ENCODE results near the gene PTPRN2. TPM values are rescaled to one million over a fixed set of nuclear protein-coding genes. Genes with fewer than 3 reads are reported as not detected.

Gene PTPRN2
- total RNA-seq, 2 experiments from 2014 or later, result 0.70 TPM; not detected in 1

GRCh38 chr7:157966490-157966889 lies 621.1 kb downstream of the PTPRN2 start:
- Histone ChIP-seq H3K4me2 (ENCODE audit: low read length) (no peak overlapping the region), H3K27ac (ENCODE audit: low read depth, low read length, poor library complexity, severe bottlenecking) (no peak overlapping the region), H2AFZ (ENCODE audit: low read length) (no peak overlapping the region), H4K20me1 (ENCODE audit: insufficient read depth, low read length) (no peaks in the 10 kb centered on the region), H3K9me3 (ENCODE audit: low read length) (no peaks in the 10 kb centered on the region), H3K79me2 (ENCODE audit: insufficient read depth, low read depth, low read length) (no peaks in the 10 kb centered on the region), H3K4me1 (ENCODE audit: insufficient read depth, low read length, poor library complexity, severe bottlenecking) (no peaks in the 10 kb centered on the region), H3K4me3 (ENCODE audit: low read depth, low read length, poor library complexity, severe bottlenecking) (no peak overlapping the region), H3K9me2 (ENCODE audit: insufficient read depth, low read length) (no peaks in the 10 kb centered on the region), H3K36me3 (ENCODE audit: insufficient read depth, low read length) (no peaks in the 10 kb centered on the region)
- no TSS peak for BruUV-seq (replicated peaks)
- ChIA-PET POLR2A (no interaction called here), CTCF (ENCODE audit: unreplicated experiment) (no interaction called here)
- no peak for TF ChIP-seq EZH2phosphoT487 (IDR thresholded peaks at IDR 0.05; ENCODE audit: borderline replicate concordance, low read depth, low read length)
- no peak for TF ChIP-seq CTCF (conservative IDR thresholded peaks at IDR 0.05; ENCODE audit: low read length)
- DNase-seq (ENCODE audit: low spot score), result no peak
- intact Hi-C loops (cut with micrococcal nuclease; ENCODE audit: unreplicated experiment), result no loop called here

GRCh38 chr7:157964521-157964920 lies 623.1 kb downstream of the PTPRN2 start:
- TF ChIP-seq CTCF (conservative IDR thresholded peaks at IDR 0.05; ENCODE audit: low read length) (no peak), EZH2phosphoT487 (IDR thresholded peaks at IDR 0.05; ENCODE audit: borderline replicate concordance, low read depth, low read length) (no peak)
- CTCF ChIA-PET (ENCODE audit: unreplicated experiment), result no interaction called here
- intact Hi-C loops (cut with micrococcal nuclease; ENCODE audit: unreplicated experiment), result no loop called here
- H3K4me2 ChIP-seq (ENCODE audit: low read length), result no peak overlapping the region
- POLR2A ChIA-PET, result no interaction called here
- H4K20me1 ChIP-seq (ENCODE audit: insufficient read depth, low read length), result no peaks in the 10 kb centered on the region
- no peaks in the 10 kb centered on the region for H3K79me2 ChIP-seq (ENCODE audit: insufficient read depth, low read depth, low read length)
- BruUV-seq (replicated peaks), result no TSS peak
- H3K4me1 ChIP-seq (ENCODE audit: insufficient read depth, low read length, poor library complexity, severe bottlenecking), result no peaks in the 10 kb centered on the region
- H3K36me3 ChIP-seq (ENCODE audit: insufficient read depth, low read length), result no peaks in the 10 kb centered on the region
- no peak for DNase-seq (ENCODE audit: low spot score)
- no peaks in the 10 kb centered on the region for H3K9me3 ChIP-seq (ENCODE audit: low read length)
- H3K9me2 ChIP-seq (ENCODE audit: insufficient read depth, low read length), result no peaks in the 10 kb centered on the region
- H3K27ac ChIP-seq (ENCODE audit: low read depth, low read length, poor library complexity, severe bottlenecking), result no peak overlapping the region
- no peak overlapping the region for H3K4me3 ChIP-seq (ENCODE audit: low read depth, low read length, poor library complexity, severe bottlenecking)
- H2AFZ ChIP-seq (ENCODE audit: low read length), result no peak overlapping the region

- TF ChIP-seq EZH2phosphoT487 (IDR thresholded peaks at IDR 0.05; ENCODE audit: borderline replicate concordance, low read depth, low read length), result no peak
- no peak for TF ChIP-seq CTCF (conservative IDR thresholded peaks at IDR 0.05; ENCODE audit: low read length)
- POLR2A ChIA-PET, result no interaction called here
- H4K20me1 ChIP-seq (ENCODE audit: insufficient read depth, low read length), result no peaks in the 10 kb centered on the region
- DNase-seq (ENCODE audit: low spot score), result no peak
- CTCF ChIA-PET (ENCODE audit: unreplicated experiment), result no interaction called here
- intact Hi-C loops (cut with micrococcal nuclease; ENCODE audit: unreplicated experiment), result no loop called here
- H3K4me1 ChIP-seq (ENCODE audit: insufficient read depth, low read length, poor library complexity, severe bottlenecking), result no peaks in the 10 kb centered on the region
- no peak overlapping the region for H3K4me2 ChIP-seq (ENCODE audit: low read length)
- no TSS peak for BruUV-seq (replicated peaks)
- H3K4me3 ChIP-seq (ENCODE audit: low read depth, low read length, poor library complexity, severe bottlenecking), result no peak overlapping the region
- no peaks in the 10 kb centered on the region for H3K79me2 ChIP-seq (ENCODE audit: insufficient read depth, low read depth, low read length)
- no peak overlapping the region for H2AFZ ChIP-seq (ENCODE audit: low read length)
- H3K36me3 ChIP-seq (ENCODE audit: insufficient read depth, low read length), result no peaks in the 10 kb centered on the region
- H3K27ac ChIP-seq (ENCODE audit: low read depth, low read length, poor library complexity, severe bottlenecking), result no peak overlapping the region
- H3K9me2 ChIP-seq (ENCODE audit: insufficient read depth, low read length), result no peaks in the 10 kb centered on the region
- H3K9me3 ChIP-seq (ENCODE audit: low read length), result no peaks in the 10 kb centered on the region
Measured at GRCh38 chr7:157964016-157964415, 623.6 kb downstream of the PTPRN2 start.

All from OCI-LY7 (cell line).